ENCODE results near the gene GIPC3.

DNA sequence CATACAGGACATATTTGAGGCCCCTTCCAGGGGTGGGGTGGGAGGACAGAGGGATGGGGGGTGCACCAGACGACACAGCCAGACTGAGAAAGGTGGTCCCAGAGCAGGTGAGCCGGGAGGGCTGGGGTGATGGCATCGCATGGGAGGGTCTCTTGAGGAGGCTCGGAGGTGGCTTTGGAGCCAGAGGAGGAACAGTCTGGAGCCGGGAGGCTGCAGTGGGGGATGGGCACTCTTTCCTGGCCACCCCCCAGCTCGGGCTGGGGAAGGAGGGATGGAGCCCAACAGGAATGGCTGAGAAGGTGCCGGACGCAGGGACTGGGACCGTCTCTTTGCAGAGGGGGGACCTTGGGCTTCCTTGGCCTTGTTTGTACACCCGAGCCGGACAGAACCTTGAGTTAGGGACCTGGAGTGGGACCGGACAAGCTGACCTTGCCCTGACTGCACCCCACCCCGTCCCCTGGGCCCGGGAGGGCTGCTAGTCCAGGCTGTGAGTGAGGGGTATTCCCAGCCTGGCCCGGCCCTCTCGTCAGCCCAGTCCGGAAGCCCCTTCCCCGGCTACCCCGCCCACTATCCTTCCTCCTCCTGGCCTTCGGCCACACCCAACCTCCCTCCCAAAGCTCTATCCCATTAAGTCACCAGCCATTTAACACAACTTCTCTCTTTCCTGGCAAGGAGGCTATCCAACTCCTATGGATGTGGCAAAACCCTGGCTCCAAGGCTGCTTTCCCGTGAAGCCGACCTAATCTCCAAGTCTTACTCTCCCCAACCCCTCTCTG, 22.2 kb downstream of the GIPC3 start:
- TF ChIP-seq MAX (IDR thresholded peaks at IDR 0.05) (no peak), CREB1 (IDR thresholded peaks at IDR 0.05; ENCODE audit: low read depth) (no peak), USF1 (IDR thresholded peaks at IDR 0.05) (no peak), CEBPB (IDR thresholded peaks at IDR 0.05) (no peak), TAF1 (IDR thresholded peaks at IDR 0.05; ENCODE audit: low read depth) (no peak), EGR1 (IDR thresholded peaks at IDR 0.05) (no peak)
- TF ChIP-seq, protein P1, sequence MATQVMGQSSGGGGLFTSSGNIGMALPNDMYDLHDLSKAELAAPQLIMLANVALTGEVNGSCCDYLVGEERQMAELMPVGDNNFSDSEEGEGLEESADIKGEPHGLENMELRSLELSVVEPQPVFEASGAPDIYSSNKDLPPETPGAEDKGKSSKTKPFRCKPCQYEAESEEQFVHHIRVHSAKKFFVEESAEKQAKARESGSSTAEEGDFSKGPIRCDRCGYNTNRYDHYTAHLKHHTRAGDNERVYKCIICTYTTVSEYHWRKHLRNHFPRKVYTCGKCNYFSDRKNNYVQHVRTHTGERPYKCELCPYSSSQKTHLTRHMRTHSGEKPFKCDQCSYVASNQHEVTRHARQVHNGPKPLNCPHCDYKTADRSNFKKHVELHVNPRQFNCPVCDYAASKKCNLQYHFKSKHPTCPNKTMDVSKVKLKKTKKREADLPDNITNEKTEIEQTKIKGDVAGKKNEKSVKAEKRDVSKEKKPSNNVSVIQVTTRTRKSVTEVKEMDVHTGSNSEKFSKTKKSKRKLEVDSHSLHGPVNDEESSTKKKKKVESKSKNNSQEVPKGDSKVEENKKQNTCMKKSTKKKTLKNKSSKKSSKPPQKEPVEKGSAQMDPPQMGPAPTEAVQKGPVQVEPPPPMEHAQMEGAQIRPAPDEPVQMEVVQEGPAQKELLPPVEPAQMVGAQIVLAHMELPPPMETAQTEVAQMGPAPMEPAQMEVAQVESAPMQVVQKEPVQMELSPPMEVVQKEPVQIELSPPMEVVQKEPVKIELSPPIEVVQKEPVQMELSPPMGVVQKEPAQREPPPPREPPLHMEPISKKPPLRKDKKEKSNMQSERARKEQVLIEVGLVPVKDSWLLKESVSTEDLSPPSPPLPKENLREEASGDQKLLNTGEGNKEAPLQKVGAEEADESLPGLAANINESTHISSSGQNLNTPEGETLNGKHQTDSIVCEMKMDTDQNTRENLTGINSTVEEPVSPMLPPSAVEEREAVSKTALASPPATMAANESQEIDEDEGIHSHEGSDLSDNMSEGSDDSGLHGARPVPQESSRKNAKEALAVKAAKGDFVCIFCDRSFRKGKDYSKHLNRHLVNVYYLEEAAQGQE (IDR thresholded peaks at IDR 0.05; ENCODE audit: low read depth) = no peak

Data from Ishikawa (cell line).